HG02970 (cell line): Measurements from ENCODE around the gene DUSP12.

Experiments
- ATAC-seq: cut with Tn5 transposase; IDR thresholded peaks from one replicate; pipeline ENCODE4 v1.9.1; 2021; ENCODE audit warnings: mild to moderate bottlenecking, moderate library complexity, moderate number of reproducible peaks; ENCODE audit not compliant: unreplicated experiment, low FRiP score

DUSP12 gene

GRCh38 chr1:161726473-161727255 lies 22.9 kb upstream of the DUSP12 start:
- peak; percentile 55 for ATAC-seq

DNA sequence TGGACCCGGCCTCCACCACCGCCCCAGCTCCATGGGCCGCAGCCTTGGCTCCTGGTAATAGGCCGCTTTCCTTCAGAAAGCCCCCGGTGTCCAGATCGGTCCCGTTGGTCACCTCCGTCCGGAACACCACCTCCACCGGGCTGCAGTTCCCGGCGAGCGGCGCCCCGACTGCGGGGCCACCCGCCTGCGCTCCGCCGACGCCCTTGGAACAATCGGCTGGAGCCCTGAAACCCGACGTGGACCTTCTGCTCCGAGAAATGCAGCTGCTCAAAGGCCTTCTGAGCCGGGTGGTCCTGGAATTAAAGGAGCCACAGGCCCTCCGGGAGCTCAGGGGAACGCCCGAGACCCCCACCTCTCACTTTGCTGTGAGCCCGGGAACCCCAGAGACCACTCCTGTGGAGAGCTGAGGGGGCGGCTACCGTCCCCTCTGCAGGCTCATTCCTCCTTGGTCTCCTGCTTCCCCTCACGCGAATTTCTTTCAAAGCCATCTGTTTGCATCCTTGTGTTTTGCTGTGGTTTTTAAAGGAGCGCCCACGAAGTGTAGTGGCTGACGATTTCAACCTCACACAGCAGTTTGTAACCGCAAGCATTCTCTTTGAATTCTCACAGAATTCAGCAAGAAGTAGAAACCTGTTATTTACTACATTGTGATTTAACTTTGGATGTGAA lies 22.2 kb upstream of the DUSP12 start:
- ATAC-seq = peak; percentile 19

- ATAC-seq = no peak
These were observed 21.0 kb upstream of the DUSP12 start for GRCh38 chr1:161728376-161729226.

- ATAC-seq = no peak
These were observed 19.5 kb upstream of the DUSP12 start for GRCh38 chr1:161730050-161730564.

GRCh38 chr1:161731241-161731640 lies 18.3 kb upstream of the DUSP12 start:
- no peak for ATAC-seq

- ATAC-seq = no peak
These were observed 17.4 kb upstream of the DUSP12 start for GRCh38 chr1:161731981-161732718.

GRCh38 chr1:161733526-161733925 lies 16.1 kb upstream of the DUSP12 start:
- ATAC-seq = no peak

- no peak for ATAC-seq
These were observed 13.7 kb upstream of the DUSP12 start for GRCh38 chr1:161735837-161736236.

DNA sequence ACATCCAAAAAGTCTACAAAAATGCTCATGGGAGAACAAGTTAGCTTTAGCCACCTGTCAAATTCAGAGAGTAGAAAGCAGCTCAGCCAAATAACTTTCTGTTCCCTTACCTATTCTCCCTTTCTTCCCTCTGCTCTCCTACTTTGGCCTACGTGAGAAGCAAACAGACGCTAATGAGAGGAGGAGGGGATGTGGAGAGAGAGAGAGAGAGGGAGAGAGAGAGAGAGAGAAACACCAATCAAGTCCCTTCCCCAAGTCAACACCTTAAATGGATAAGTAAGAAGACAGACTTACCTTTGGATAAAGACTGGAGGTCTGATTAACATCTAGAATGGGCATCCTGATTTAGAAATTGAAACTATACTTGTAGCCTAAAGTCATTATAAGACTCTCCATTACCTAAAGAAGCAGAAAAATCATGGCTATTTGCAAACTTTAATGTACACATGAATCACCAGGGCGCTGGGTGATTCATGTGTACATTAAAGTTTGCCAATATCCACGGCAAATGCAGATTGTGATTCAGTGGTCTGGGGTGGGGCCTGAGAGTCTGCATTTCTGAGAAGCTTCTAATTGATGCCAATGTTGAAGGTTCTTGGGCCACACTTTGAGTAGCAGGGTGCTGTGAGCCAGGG lies 13.1 kb upstream of the DUSP12 start:
- no peak for ATAC-seq

DNA sequence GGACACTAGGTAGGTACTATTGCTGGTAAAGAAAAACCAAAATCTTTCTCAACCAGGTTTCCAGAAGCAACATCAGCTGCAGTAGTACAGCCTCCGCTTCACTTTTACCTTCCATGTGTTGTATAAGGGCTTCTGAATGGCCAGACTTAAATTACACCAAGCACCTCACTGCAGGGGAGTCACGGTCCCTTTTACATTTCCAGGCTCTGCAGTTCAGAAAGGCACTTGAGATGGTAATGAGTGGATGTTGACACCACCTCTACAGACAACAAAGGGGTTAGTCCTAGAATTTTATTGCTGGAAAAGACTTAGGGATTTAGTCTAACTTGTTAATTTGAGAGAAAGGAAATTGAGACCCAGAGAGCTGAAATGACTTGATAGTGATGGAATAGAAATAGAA lies 12.0 kb upstream of the DUSP12 start:
- no peak for ATAC-seq

GRCh38 chr1:161738627-161739287 lies 10.8 kb upstream of the DUSP12 start:
- ATAC-seq = peak; percentile 47

- ATAC-seq = no peak
These were observed 9.6 kb upstream of the DUSP12 start for GRCh38 chr1:161739865-161740566.

DNA sequence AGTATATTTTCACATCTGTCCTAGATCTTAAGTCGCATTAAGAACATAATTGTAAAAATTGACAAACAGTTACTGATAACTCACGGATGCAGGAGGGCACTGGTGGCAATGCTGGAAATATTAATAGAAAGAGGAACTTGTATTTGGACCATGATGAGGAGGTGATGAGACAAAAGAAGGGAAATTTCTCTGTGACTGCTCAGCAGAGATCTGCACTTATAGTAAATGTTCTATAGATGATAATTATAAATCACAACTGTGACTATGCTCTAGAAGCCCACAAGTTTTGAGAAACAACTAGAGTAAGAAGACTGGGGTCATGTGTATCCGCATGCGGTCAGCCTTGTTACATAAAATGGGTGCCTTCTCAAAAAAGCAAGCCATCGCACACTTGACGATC lies 8.7 kb upstream of the DUSP12 start:
- no peak for ATAC-seq

GRCh38 chr1:161743231-161743630 lies 6.4 kb upstream of the DUSP12 start:
- ATAC-seq = no peak

- no peak for ATAC-seq
These were observed 1.8 kb upstream of the DUSP12 start for GRCh38 chr1:161747801-161748200.

DNA sequence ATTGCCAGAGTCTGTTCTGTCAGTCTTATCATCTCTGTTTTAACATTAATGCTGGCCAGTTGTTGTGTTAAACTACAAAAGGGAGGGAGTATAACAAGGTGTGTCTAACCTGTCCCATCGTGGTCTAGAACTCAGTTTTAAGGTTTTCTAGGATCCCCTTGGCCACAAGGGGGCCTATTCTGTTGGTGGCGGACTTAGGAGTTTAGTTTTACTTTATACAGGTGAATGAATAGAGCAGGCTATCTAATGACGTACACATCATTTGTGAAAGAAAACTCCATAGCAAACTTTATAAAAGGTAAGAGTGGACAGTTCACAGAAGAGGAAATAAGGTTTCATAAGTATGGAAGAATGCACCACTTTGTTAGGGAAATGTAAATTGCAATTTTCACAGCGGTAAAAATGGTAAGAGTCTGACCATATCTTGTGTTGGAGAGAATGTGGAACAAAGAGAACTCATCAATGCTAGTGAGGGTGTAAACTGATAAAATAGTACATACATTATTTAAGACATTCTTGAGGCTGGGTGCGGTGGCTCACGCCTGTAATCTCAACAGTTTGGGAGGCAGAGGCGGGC lies 14.0 kb downstream of the DUSP12 start:
- no peak for ATAC-seq

DNA sequence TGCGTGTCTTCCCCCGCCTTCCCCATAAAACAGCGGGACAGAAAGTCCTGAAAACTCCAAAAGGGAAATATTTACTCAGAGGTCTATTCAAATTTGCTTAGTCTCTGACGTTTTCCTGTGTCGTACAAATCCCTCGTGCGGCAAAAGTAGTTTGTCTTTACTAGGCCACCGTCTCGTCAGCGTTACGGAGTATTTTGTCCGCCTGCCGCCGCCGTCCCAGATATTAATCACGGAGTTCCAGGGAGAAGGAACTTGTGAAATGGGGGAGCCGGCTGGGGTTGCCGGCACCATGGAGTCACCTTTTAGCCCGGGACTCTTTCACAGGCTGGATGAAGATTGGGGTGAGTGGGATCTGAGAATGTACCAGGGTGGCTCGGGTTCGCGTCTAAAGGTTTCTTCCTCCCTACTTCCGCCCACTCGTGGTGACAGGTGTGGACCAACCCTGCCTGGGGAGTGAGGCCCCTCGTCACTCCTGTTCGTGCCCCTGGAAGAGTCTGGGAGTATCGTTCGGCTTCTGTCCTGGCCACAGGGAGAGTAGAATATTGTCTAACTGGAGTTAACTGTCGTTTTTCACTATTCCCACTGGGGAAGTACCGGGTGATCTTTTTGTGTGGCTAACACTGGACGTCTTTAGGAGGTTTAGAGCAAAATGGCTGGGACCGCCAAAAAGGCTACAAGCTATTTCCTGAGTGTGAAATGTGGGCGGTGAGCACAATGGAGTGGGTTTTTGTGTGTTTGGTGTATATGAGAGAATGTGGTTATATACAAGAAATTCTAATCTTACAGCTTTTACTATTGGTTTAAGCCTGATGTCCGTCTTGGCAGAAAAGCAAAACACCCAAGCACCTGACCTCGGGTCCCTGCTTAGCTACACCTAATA lies 16.8 kb downstream of the DUSP12 start, which contains the start of gene ATF6:
Gene ATF6 (plus strand): TSS at position 219 of the 880 bp plus-strand sequence. CDS start 41 bp downstream, at position 260.
- ATAC-seq = peak; percentile 62
